HG03103 (cell line): ENCODE data around the gene GIPC3.

Experiments
- ATAC-seq: cut with Tn5 transposase; IDR thresholded peaks from one replicate; pipeline ENCODE4 v1.9.1; 2021; ENCODE audit warnings: low read depth; ENCODE audit not compliant: unreplicated experiment

The GIPC3 gene

GRCh38 chr19:3632739-3633558 is 47.7 kb downstream of the GIPC3 start:
- no peak for ATAC-seq

GRCh38 chr19:3633559-3633988 is 48.3 kb downstream of the GIPC3 start:
- ATAC-seq, result no peak

GRCh38 chr19:3634496-3635045 is 49.3 kb downstream of the GIPC3 start:
- no peak for ATAC-seq

- ATAC-seq, result no peak
These were observed 51.2 kb downstream of the GIPC3 start for GRCh38 chr19:3636506-3636905.

GRCh38 chr19:3636962-3637361 is 51.7 kb downstream of the GIPC3 start:
- ATAC-seq, result no peak

GRCh38 chr19:3637621-3638020 is 52.3 kb downstream of the GIPC3 start:
- no peak for ATAC-seq

- no peak for ATAC-seq
These were observed 53.2 kb downstream of the GIPC3 start for GRCh38 chr19:3638208-3639193.

GRCh38 chr19:3639479-3639878 is 54.2 kb downstream of the GIPC3 start:
- ATAC-seq, result no peak

- ATAC-seq, result no peak
These were observed 56.4 kb downstream of the GIPC3 start for GRCh38 chr19:3641515-3642269.

GRCh38 chr19:3642296-3642695 is 57.0 kb downstream of the GIPC3 start:
- ATAC-seq, result no peak
